OCI-LY3 (cell line): Measurements from ENCODE around the gene SLC35F3.

Experiments used
- EZH2phosphoT487 ChIP-seq: fragments of 200-600 bp; shearing (Covaris generic); IDR thresholded peaks from 2 replicates; pipeline ENCODE4 v1.6.1; 2018; ENCODE audit warnings: antibody characterized with exemption, mixed run types, low read depth
- TF ChIP-seq, protein P1 (sequence below): fragments of 200-600, 300-600 bp; sonication (generic); IDR thresholded peaks from 2 replicates; pipeline ENCODE4 v1.5.1; 2014; ENCODE audit warnings: antibody characterized with exemption, low read length, low read depth

DNA sequence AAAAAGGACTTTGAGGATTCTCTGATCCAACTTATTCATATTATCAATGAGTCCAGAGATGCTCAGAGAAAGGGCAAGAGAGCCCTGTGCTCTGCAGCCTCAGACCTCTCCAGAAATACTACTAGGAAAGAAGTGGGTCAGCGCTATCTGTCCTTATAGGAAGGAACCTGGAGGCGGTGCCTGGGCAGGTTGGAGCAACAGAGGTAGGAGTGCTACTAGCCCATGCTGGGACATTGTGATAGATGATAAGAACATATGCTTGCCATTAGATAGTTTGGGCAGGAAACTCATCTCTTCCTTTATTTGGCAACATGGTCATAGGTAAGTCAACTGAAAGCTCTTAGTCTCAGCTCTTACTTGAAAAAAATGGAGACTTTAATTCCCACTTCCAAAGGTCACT, 335.0 kb downstream of the SLC35F3 start:
- TF ChIP-seq, protein P1, sequence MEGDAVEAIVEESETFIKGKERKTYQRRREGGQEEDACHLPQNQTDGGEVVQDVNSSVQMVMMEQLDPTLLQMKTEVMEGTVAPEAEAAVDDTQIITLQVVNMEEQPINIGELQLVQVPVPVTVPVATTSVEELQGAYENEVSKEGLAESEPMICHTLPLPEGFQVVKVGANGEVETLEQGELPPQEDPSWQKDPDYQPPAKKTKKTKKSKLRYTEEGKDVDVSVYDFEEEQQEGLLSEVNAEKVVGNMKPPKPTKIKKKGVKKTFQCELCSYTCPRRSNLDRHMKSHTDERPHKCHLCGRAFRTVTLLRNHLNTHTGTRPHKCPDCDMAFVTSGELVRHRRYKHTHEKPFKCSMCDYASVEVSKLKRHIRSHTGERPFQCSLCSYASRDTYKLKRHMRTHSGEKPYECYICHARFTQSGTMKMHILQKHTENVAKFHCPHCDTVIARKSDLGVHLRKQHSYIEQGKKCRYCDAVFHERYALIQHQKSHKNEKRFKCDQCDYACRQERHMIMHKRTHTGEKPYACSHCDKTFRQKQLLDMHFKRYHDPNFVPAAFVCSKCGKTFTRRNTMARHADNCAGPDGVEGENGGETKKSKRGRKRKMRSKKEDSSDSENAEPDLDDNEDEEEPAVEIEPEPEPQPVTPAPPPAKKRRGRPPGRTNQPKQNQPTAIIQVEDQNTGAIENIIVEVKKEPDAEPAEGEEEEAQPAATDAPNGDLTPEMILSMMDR, result no peak
- TF ChIP-seq EZH2phosphoT487, result no peak
